Measurements from ENCODE around the gene GSTM2.
"Not testable (repeated sequence)": the region's sequence is repeated elsewhere in the genome, so short reads cannot be mapped to it uniquely, and the experiment has no call there.

GSTM2 gene

GRCh38 chr1:109695138-109695537, 27.3 kb downstream of the GSTM2 start:
- not testable (repeated sequence) for H3K36me3 ChIP-seq (ENCODE audit: insufficient read depth, low read depth, low read length); H3K9ac ChIP-seq (ENCODE audit: low read depth, low read length); H3K9me3 ChIP-seq (ENCODE audit: insufficient read depth, low read depth, low read length); H3K4me3 ChIP-seq (ENCODE audit: low read length); H3K27ac ChIP-seq (ENCODE audit: low read length); H3K4me1 ChIP-seq (ENCODE audit: insufficient read depth, low read length); H3K27me3 ChIP-seq (ENCODE audit: insufficient read depth, low read length)

GRCh38 chr1:109697066-109697465, 29.2 kb downstream of the GSTM2 start:
- Histone ChIP-seq H3K27ac (ENCODE audit: low read length) (no peak overlapping the region), H3K9me3 (ENCODE audit: insufficient read depth, low read depth, low read length) (no peaks in the 10 kb centered on the region), H3K9ac (ENCODE audit: low read depth, low read length) (no peak overlapping the region), H3K36me3 (ENCODE audit: insufficient read depth, low read depth, low read length) (no peaks in the 10 kb centered on the region), H3K27me3 (ENCODE audit: insufficient read depth, low read length) (no peaks in the 10 kb centered on the region), H3K4me1 (ENCODE audit: insufficient read depth, low read length) (no peaks in the 10 kb centered on the region), H3K4me3 (ENCODE audit: low read length) (no peak overlapping the region)

- not testable (repeated sequence) for H3K4me3 ChIP-seq (ENCODE audit: low read length); H3K9me3 ChIP-seq (ENCODE audit: insufficient read depth, low read depth, low read length); H3K27me3 ChIP-seq (ENCODE audit: insufficient read depth, low read length); H3K4me1 ChIP-seq (ENCODE audit: insufficient read depth, low read length); H3K9ac ChIP-seq (ENCODE audit: low read depth, low read length); H3K36me3 ChIP-seq (ENCODE audit: insufficient read depth, low read depth, low read length); H3K27ac ChIP-seq (ENCODE audit: low read length)
Observed at GRCh38 chr1:109697861-109698260, 30.0 kb downstream of the GSTM2 start.

GRCh38 chr1:109702940-109703339, 35.1 kb downstream of the GSTM2 start:
- not testable (repeated sequence) for H3K4me3 ChIP-seq (ENCODE audit: low read length); H3K9ac ChIP-seq (ENCODE audit: low read depth, low read length); H3K9me3 ChIP-seq (ENCODE audit: insufficient read depth, low read depth, low read length); H3K36me3 ChIP-seq (ENCODE audit: insufficient read depth, low read depth, low read length); H3K27me3 ChIP-seq (ENCODE audit: insufficient read depth, low read length); H3K4me1 ChIP-seq (ENCODE audit: insufficient read depth, low read length); H3K27ac ChIP-seq (ENCODE audit: low read length)

GRCh38 chr1:109704173-109704572, 36.3 kb downstream of the GSTM2 start:
- Histone ChIP-seq H3K9ac (ENCODE audit: low read depth, low read length) (no peak overlapping the region), H3K4me1 (ENCODE audit: insufficient read depth, low read length) (no peaks in the 10 kb centered on the region), H3K27me3 (ENCODE audit: insufficient read depth, low read length) (no peaks in the 10 kb centered on the region), H3K9me3 (ENCODE audit: insufficient read depth, low read depth, low read length) (peaks cover 4% of the 10 kb centered on the region), H3K27ac (ENCODE audit: low read length) (no peak overlapping the region), H3K4me3 (ENCODE audit: low read length) (no peak overlapping the region), H3K36me3 (ENCODE audit: insufficient read depth, low read depth, low read length) (no peaks in the 10 kb centered on the region)

- no peak overlapping the region for H3K27ac ChIP-seq (ENCODE audit: low read length)
- peaks cover 4% of the 10 kb centered on the region for H3K9me3 ChIP-seq (ENCODE audit: insufficient read depth, low read depth, low read length)
- no peak overlapping the region for H3K9ac ChIP-seq (ENCODE audit: low read depth, low read length)
- no peaks in the 10 kb centered on the region for H3K36me3 ChIP-seq (ENCODE audit: insufficient read depth, low read depth, low read length)
- H3K27me3 ChIP-seq (ENCODE audit: insufficient read depth, low read length) = no peaks in the 10 kb centered on the region
- H3K4me1 ChIP-seq (ENCODE audit: insufficient read depth, low read length) = no peaks in the 10 kb centered on the region
- no peak overlapping the region for H3K4me3 ChIP-seq (ENCODE audit: low read length)
Observed at GRCh38 chr1:109705411-109705810, 37.6 kb downstream of the GSTM2 start.

- H3K9ac ChIP-seq (ENCODE audit: low read depth, low read length); H3K9me3 ChIP-seq (ENCODE audit: insufficient read depth, low read depth, low read length); H3K27ac ChIP-seq (ENCODE audit: low read length); H3K4me3 ChIP-seq (ENCODE audit: low read length); H3K36me3 ChIP-seq (ENCODE audit: insufficient read depth, low read depth, low read length); H3K27me3 ChIP-seq (ENCODE audit: insufficient read depth, low read length); H3K4me1 ChIP-seq (ENCODE audit: insufficient read depth, low read length): not testable (repeated sequence)
Observed at GRCh38 chr1:109708949-109709348, 41.1 kb downstream of the GSTM2 start.

GRCh38 chr1:109709822-109710221, 42.0 kb downstream of the GSTM2 start:
- H3K27ac ChIP-seq (ENCODE audit: low read length); H3K27me3 ChIP-seq (ENCODE audit: insufficient read depth, low read length); H3K4me3 ChIP-seq (ENCODE audit: low read length); H3K9me3 ChIP-seq (ENCODE audit: insufficient read depth, low read depth, low read length); H3K9ac ChIP-seq (ENCODE audit: low read depth, low read length); H3K4me1 ChIP-seq (ENCODE audit: insufficient read depth, low read length); H3K36me3 ChIP-seq (ENCODE audit: insufficient read depth, low read depth, low read length): not testable (repeated sequence)

GRCh38 chr1:109711593-109712320, 43.9 kb downstream of the GSTM2 start, which contains the start of gene GSTM5:
GSTM5 (plus strand) TSS chr1:109712251; CDS start chr1:109712313, 62 bp downstream.
- H3K9me3 ChIP-seq (ENCODE audit: insufficient read depth, low read depth, low read length); H3K9ac ChIP-seq (ENCODE audit: low read depth, low read length); H3K4me1 ChIP-seq (ENCODE audit: insufficient read depth, low read length); H3K27me3 ChIP-seq (ENCODE audit: insufficient read depth, low read length); H3K27ac ChIP-seq (ENCODE audit: low read length); H3K4me3 ChIP-seq (ENCODE audit: low read length); H3K36me3 ChIP-seq (ENCODE audit: insufficient read depth, low read depth, low read length): not testable (repeated sequence)

- Histone ChIP-seq H3K9me3 (ENCODE audit: insufficient read depth, low read depth, low read length) (peaks cover 4% of the 10 kb centered on the region), H3K4me1 (ENCODE audit: insufficient read depth, low read length) (no peaks in the 10 kb centered on the region), H3K36me3 (ENCODE audit: insufficient read depth, low read depth, low read length) (no peaks in the 10 kb centered on the region), H3K4me3 (ENCODE audit: low read length) (no peak overlapping the region), H3K9ac (ENCODE audit: low read depth, low read length) (no peak overlapping the region), H3K27ac (ENCODE audit: low read length) (no peak overlapping the region), H3K27me3 (ENCODE audit: insufficient read depth, low read length) (no peaks in the 10 kb centered on the region)
Observed at GRCh38 chr1:109712321-109712864, 44.5 kb downstream of the GSTM2 start.

GRCh38 chr1:109713636-109714035, 45.8 kb downstream of the GSTM2 start:
- Histone ChIP-seq H3K4me1 (ENCODE audit: insufficient read depth, low read length) (no peaks in the 10 kb centered on the region), H3K27me3 (ENCODE audit: insufficient read depth, low read length) (no peaks in the 10 kb centered on the region), H3K36me3 (ENCODE audit: insufficient read depth, low read depth, low read length) (no peaks in the 10 kb centered on the region), H3K4me3 (ENCODE audit: low read length) (no peak overlapping the region), H3K9me3 (ENCODE audit: insufficient read depth, low read depth, low read length) (no peaks in the 10 kb centered on the region; the same call in none of the 2 replicates), H3K9ac (ENCODE audit: low read depth, low read length) (no peak overlapping the region), H3K27ac (ENCODE audit: low read length) (no peak overlapping the region)

- no peaks in the 10 kb centered on the region for H3K4me1 ChIP-seq (ENCODE audit: insufficient read depth, low read length)
- no peaks in the 10 kb centered on the region for H3K36me3 ChIP-seq (ENCODE audit: insufficient read depth, low read depth, low read length)
- H3K27me3 ChIP-seq (ENCODE audit: insufficient read depth, low read length) = no peaks in the 10 kb centered on the region
- H3K4me3 ChIP-seq (ENCODE audit: low read length) = no peak overlapping the region
- no peak overlapping the region for H3K9ac ChIP-seq (ENCODE audit: low read depth, low read length)
- no peaks in the 10 kb centered on the region for H3K9me3 ChIP-seq (ENCODE audit: insufficient read depth, low read depth, low read length)
- no peak overlapping the region for H3K27ac ChIP-seq (ENCODE audit: low read length)
Observed at GRCh38 chr1:109714661-109715372, 47.0 kb downstream of the GSTM2 start.
